Vagina (tissue), 2 donors: ENCODE results near the gene ZCCHC4.

Source experiments
- CTCF ChIP-seq, 3 experiments: fragments of 450-650 bp in 2 of 3; fragments of 200-600 bp in 1 of 3; sonication (generic) in 1 of 3; IDR thresholded peaks; one replicate each; pipeline ENCODE4 v1.5.1; 2017 to 2019; ENCODE audit warnings: antibody characterized with exemption in 3 of 3, mild to moderate bottlenecking in 2 of 3, moderate library complexity in 2 of 3
- POLR2A ChIP-seq, 2 donors: fragments of 450-650 bp; IDR thresholded peaks; one replicate each; pipeline ENCODE4 v1.6.1; 2017; ENCODE audit warnings: antibody characterized with exemption in 2 of 2, mild to moderate bottlenecking in 2 of 2, moderate library complexity in 2 of 2

- TF ChIP-seq CTCF (IDR thresholded peaks at IDR 0.05) (no peak), POLR2A (IDR thresholded peaks at IDR 0.05) (no peak)
Observed at GRCh38 chr4:25397305-25397704, 84.7 kb downstream of the ZCCHC4 start.
